ENCODE results near the gene CYTH3.

Gene CYTH3

GRCh38 chr7:6279937-6280336 lies 7.5 kb upstream of the CYTH3 start:
- no peaks in the 10 kb centered on the region for H3K36me3 ChIP-seq (ENCODE audit: low read length)
- H2AFZ ChIP-seq (ENCODE audit: low read depth, low read length, severe bottlenecking) = no peak overlapping the region
- no peak overlapping the region for H3K9ac ChIP-seq (ENCODE audit: low read length)
- no peaks in the 10 kb centered on the region for H3K9me2 ChIP-seq (replicated peaks; ENCODE audit: insufficient read depth, low read length)
- H3F3A ChIP-seq (ENCODE audit: insufficient read depth) = no peaks in the 10 kb centered on the region
- TF ChIP-seq EZH2phosphoT487 (conservative IDR thresholded peaks at IDR 0.05; ENCODE audit: low read length) (no peak), CTCF (IDR thresholded peaks at IDR 0.05; ENCODE audit: insufficient read depth, low read length, poor library complexity, severe bottlenecking) (no peak)
- H3K79me2 ChIP-seq (ENCODE audit: insufficient read depth, low read length) = no peaks in the 10 kb centered on the region
- no peaks in the 10 kb centered on the region for H3K27me3 ChIP-seq (ENCODE audit: low read length)
- H3K4me2 ChIP-seq (ENCODE audit: low read depth, low read length, poor library complexity, severe bottlenecking) = no peak overlapping the region
- no peak overlapping the region for H3K27ac ChIP-seq (ENCODE audit: low read depth, low read length)
- no peaks in the 10 kb centered on the region for H3K9me3 ChIP-seq (ENCODE audit: insufficient read depth, low read length)
- no peaks in the 10 kb centered on the region for H4K20me1 ChIP-seq (ENCODE audit: low read depth, low read length)
- no peak overlapping the region for H3K4me3 ChIP-seq (ENCODE audit: insufficient read depth, low read length, poor library complexity, severe bottlenecking)

GRCh38 chr7:6279341-6279740 lies 6.9 kb upstream of the CYTH3 start:
- no peak overlapping the region for H3K4me3 ChIP-seq (ENCODE audit: insufficient read depth, low read length, poor library complexity, severe bottlenecking)
- no peaks in the 10 kb centered on the region for H3K9me3 ChIP-seq (ENCODE audit: insufficient read depth, low read length)
- H3K4me2 ChIP-seq (ENCODE audit: low read depth, low read length, poor library complexity, severe bottlenecking) = no peak overlapping the region
- no peak overlapping the region for H3K27ac ChIP-seq (ENCODE audit: low read depth, low read length)
- H3K79me2 ChIP-seq (ENCODE audit: insufficient read depth, low read length) = no peaks in the 10 kb centered on the region
- no peaks in the 10 kb centered on the region for H3K9me2 ChIP-seq (replicated peaks; ENCODE audit: insufficient read depth, low read length)
- no peaks in the 10 kb centered on the region for H4K20me1 ChIP-seq (ENCODE audit: low read depth, low read length)
- no peaks in the 10 kb centered on the region for H3F3A ChIP-seq (ENCODE audit: insufficient read depth)
- H3K27me3 ChIP-seq (ENCODE audit: low read length) = no peaks in the 10 kb centered on the region
- TF ChIP-seq EZH2phosphoT487 (conservative IDR thresholded peaks at IDR 0.05; ENCODE audit: low read length) (no peak), CTCF (IDR thresholded peaks at IDR 0.05; ENCODE audit: insufficient read depth, low read length, poor library complexity, severe bottlenecking) (no peak)
- no peak overlapping the region for H3K9ac ChIP-seq (ENCODE audit: low read length)
- no peak overlapping the region for H2AFZ ChIP-seq (ENCODE audit: low read depth, low read length, severe bottlenecking)
- H3K36me3 ChIP-seq (ENCODE audit: low read length) = no peaks in the 10 kb centered on the region

- TF ChIP-seq CTCF (IDR thresholded peaks at IDR 0.05; ENCODE audit: insufficient read depth, low read length, poor library complexity, severe bottlenecking) (no peak), EZH2phosphoT487 (conservative IDR thresholded peaks at IDR 0.05; ENCODE audit: low read length) (no peak)
- no peaks in the 10 kb centered on the region for H3K79me2 ChIP-seq (ENCODE audit: insufficient read depth, low read length)
- H3K36me3 ChIP-seq (ENCODE audit: low read length) = no peaks in the 10 kb centered on the region
- H4K20me1 ChIP-seq (ENCODE audit: low read depth, low read length) = no peaks in the 10 kb centered on the region
- no peak overlapping the region for H3K27ac ChIP-seq (ENCODE audit: low read depth, low read length)
- H2AFZ ChIP-seq (ENCODE audit: low read depth, low read length, severe bottlenecking) = no peak overlapping the region
- H3K9me2 ChIP-seq (replicated peaks; ENCODE audit: insufficient read depth, low read length) = no peaks in the 10 kb centered on the region
- H3K9ac ChIP-seq (ENCODE audit: low read length) = no peak overlapping the region
- no peaks in the 10 kb centered on the region for H3K27me3 ChIP-seq (ENCODE audit: low read length)
- H3K4me2 ChIP-seq (ENCODE audit: low read depth, low read length, poor library complexity, severe bottlenecking) = no peak overlapping the region
- H3K4me3 ChIP-seq (ENCODE audit: insufficient read depth, low read length, poor library complexity, severe bottlenecking) = no peak overlapping the region
- no peaks in the 10 kb centered on the region for H3F3A ChIP-seq (ENCODE audit: insufficient read depth)
- no peaks in the 10 kb centered on the region for H3K9me3 ChIP-seq (ENCODE audit: insufficient read depth, low read length)
Observed at GRCh38 chr7:6278749-6279310, 6.4 kb upstream of the CYTH3 start.

Data from SU-DHL-6 (cell line).